ENCODE measurements around the gene PLEKHA7. TPM values are rescaled to one million over a fixed set of nuclear protein-coding genes. Genes with fewer than 3 reads are reported as not detected.

The PLEKHA7 gene
- total RNA-seq, 4 donors from 2014 or later = 24.1 to 49.3 (median 28.8) TPM

- no peak for TF ChIP-seq CTCF (IDR thresholded peaks at IDR 0.05)
- ATAC-seq (ENCODE audit: low FRiP score) (no peak), DNase-seq (ENCODE audit: low spot score) (no peak)
Measured at GRCh38 chr11:16861862-16862261, 152.4 kb downstream of the PLEKHA7 start.

GRCh38 chr11:16860617-16861016 lies 153.6 kb downstream of the PLEKHA7 start:
- DNase-seq (ENCODE audit: low spot score) (no peak), ATAC-seq (ENCODE audit: low FRiP score) (no peak)
- TF ChIP-seq CTCF (IDR thresholded peaks at IDR 0.05) = no peak

GRCh38 chr11:16859651-16860050 lies 154.6 kb downstream of the PLEKHA7 start:
- DNase-seq (ENCODE audit: low spot score) = no peak
- TF ChIP-seq CTCF (IDR thresholded peaks at IDR 0.05) = no peak
- no peak for ATAC-seq (ENCODE audit: low FRiP score)

- no peak for DNase-seq (ENCODE audit: low spot score)
- TF ChIP-seq CTCF (IDR thresholded peaks at IDR 0.05) = no peak
- no peak for ATAC-seq (ENCODE audit: low FRiP score)
Measured at GRCh38 chr11:16857186-16857585, 157.0 kb downstream of the PLEKHA7 start.

GRCh38 chr11:16856022-16856471 lies 158.2 kb downstream of the PLEKHA7 start:
- TF ChIP-seq CTCF (IDR thresholded peaks at IDR 0.05) = no peak
- no peak for ATAC-seq (ENCODE audit: low FRiP score)
- no peak for DNase-seq (ENCODE audit: low spot score)

- no peak for ATAC-seq (ENCODE audit: low FRiP score)
- TF ChIP-seq CTCF (IDR thresholded peaks at IDR 0.05) = no peak
- DNase-seq (ENCODE audit: low spot score) = no peak
Measured at GRCh38 chr11:16854979-16855378, 159.2 kb downstream of the PLEKHA7 start.

GRCh38 chr11:16853859-16854258 lies 160.4 kb downstream of the PLEKHA7 start:
- TF ChIP-seq CTCF (IDR thresholded peaks at IDR 0.05) = no peak
- DNase-seq (ENCODE audit: low spot score) (no peak), ATAC-seq (ENCODE audit: low FRiP score) (no peak)

Data from omental fat pad (tissue), 4 donors.